Measurements from ENCODE around the gene RASA2. TPM values are rescaled to one million over a fixed set of nuclear protein-coding genes. Genes with fewer than 3 reads are reported as not detected.
A peak's percentile ranks its signal among the peaks of the same experiment; 100 is the strongest.

Gene RASA2
- total and polyA plus RNA-seq, 9 of the 15 experiments (the other 6 are each of a cell fraction or from before 2014, with no cell fraction given): 2.0 to 12.8 (median 9.5) TPM

GRCh38 chr3:141644931-141645330, 158.1 kb downstream of the RASA2 start (continued):
- TF ChIP-seq CTCF (IDR thresholded peaks at IDR 0.05 in 2 of 3, conservative IDR thresholded peaks at IDR 0.05 in 1 of 3; ENCODE audit: insufficient read depth in 2 of 3, low read depth in 1 of 3, low read length in 3 of 3) (peak; percentile 73 to 94 (median 82)), PKNOX1 (IDR thresholded peaks at IDR 0.05) (peak; percentile 83), SRF (CRISPR knock-in tag; IDR thresholded peaks at IDR 0.05) (peak in 1 of 2 experiments; percentile 22; a peak in 1 of 4 replicates), SMAD1 (IDR thresholded peaks at IDR 0.05; ENCODE audit: low read depth, low read length, partially characterized antibody) (no peak), TSC22D4 (tag; IDR thresholded peaks at IDR 0.05) (no peak), ZHX1 (conservative IDR thresholded peaks at IDR 0.05; ENCODE audit: low read length) (no peak), ZNF75A (CRISPR knock-in tag; IDR thresholded peaks at IDR 0.05) (no peak), RHOXF2B (CRISPR knock-in tag; conservative IDR thresholded peaks at IDR 0.05) (no peak), FOXJ3 (CRISPR knock-in tag; IDR thresholded peaks at IDR 0.05) (no peak), FOXK1 (CRISPR knock-in tag; IDR thresholded peaks at IDR 0.05; ENCODE audit: borderline replicate concordance) (no peak), HEY1 (CRISPR knock-in tag; IDR thresholded peaks at IDR 0.05; ENCODE audit: borderline replicate concordance) (no peak), DEAF1 (CRISPR knock-in tag; IDR thresholded peaks at IDR 0.05) (peak; percentile 51), THRAP3 (IDR thresholded peaks at IDR 0.05; ENCODE audit: borderline replicate concordance) (no peak), JUND (IDR thresholded peaks at IDR 0.05; ENCODE audit: borderline replicate concordance, low read depth, low read length) (0 out of 2 replicates have a peak, but pooled peaks have one; percentile 7), JUND (tag; IDR thresholded peaks at IDR 0.05; ENCODE audit: borderline replicate concordance, low read depth, low read length) (no peak), SAP30 (IDR thresholded peaks at IDR 0.05; ENCODE audit: borderline replicate concordance, insufficient read depth, low read depth, low read length, poor library complexity, severe bottlenecking) (no peak), MTF1 (CRISPR knock-in tag; IDR thresholded peaks at IDR 0.05; ENCODE audit: borderline replicate concordance) (no peak)

Measured in K562 (cell line).